Ovary (tissue), 3 donors: ENCODE measurements around the gene PRSS2.

Experiments used
- CTCF ChIP-seq, 3 donors: fragments of 450-650 bp in 2 of 3; fragments of 200-600 bp in 1 of 3; IDR thresholded peaks; one replicate each; pipeline versions ENCODE4 v1.5.1 to v1.8.0; 2016 to 2022; ENCODE audit warnings: antibody characterized with exemption in 3 of 3, mild to moderate bottlenecking in 1 of 3
- POLR2A ChIP-seq: fragments of 450-650 bp; IDR thresholded peaks from one replicate; pipeline ENCODE4 v1.6.1; 2017; ENCODE audit warnings: antibody characterized with exemption, mild to moderate bottlenecking, moderate library complexity
- donor health status: DM: no; HTN: no; CAD: no.

GRCh38 chr7:142803901-142804300 is 33.1 kb downstream of the PRSS2 start:
- TF ChIP-seq CTCF (IDR thresholded peaks at IDR 0.05) (no peak), POLR2A (no peak)
